ENCODE measurements around the gene ACKR3. TPM values are rescaled to one million over a fixed set of nuclear protein-coding genes. Genes with fewer than 3 reads are reported as not detected.

ACKR3 gene
- total and polyA plus RNA-seq, 2 donors (not counting 1 experiment from before 2014, with no cell fraction given), result 7.1 to 15.3 TPM

DNA sequence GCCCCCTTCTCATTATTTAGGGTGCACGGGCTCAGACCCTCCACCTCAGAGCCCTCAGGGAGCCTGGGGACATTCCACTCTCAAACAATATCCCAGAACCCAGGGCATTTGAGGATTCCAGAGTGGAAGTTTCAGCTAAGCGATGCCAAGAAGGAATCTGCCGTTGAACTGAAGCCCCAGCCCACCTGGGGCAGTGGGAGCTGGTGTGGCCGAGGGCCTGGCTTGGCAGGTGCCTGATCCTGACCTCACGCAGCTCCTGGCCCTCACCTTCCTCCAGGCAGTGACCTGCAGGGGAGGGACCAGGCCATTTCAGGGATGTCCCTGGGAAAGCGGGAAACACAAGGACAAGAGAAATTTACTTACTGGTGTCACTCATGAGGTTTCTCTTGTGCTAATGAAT is 58.2 kb downstream of the ACKR3 start:
- peaks cover 2% of the 10 kb centered on the region for H3K27me3 Mint-ChIP-seq
- DNase-seq, result no peak

DNA sequence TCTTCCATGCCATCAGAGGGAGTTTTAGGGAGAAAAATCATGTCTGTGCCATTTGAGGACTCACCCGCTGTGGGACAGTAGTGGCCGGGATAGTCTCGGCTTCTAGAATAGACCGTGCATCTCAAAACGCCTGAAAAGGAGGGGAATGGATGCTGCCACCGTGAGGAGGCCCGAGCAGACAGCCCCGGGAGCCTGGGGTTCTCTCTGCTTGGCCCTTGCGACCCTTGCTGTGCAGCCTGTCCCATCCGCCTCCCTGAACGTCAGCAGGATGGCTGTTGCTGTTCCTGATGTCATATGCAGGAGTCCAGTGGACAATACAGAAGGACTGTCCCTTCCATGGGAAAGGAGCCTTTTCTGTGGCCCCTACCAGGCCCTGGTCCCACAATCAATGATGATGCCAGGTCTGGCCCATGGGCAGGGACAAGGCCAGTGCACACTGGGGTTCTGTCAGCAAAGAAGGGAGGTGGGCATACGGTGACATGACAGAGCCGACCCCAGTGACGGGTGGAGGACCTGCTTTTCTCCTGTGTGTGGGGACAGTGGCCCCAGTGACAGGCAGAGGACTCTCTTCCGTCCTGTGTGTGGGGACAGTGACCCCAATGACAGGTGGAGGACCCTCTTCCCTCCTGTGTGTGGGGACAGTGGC is 58.8 kb downstream of the ACKR3 start:
- intact Hi-C loops (cut with micrococcal nuclease), result no loop called here
- Histone ChIP-seq H3K27me3 (replicated peaks in 1 of 4; ENCODE audit: control extremely low read depth in 1 of 4, control insufficient read depth in 3 of 4, insufficient read depth in 4 of 4, low read length in 3 of 4) (no peaks in the 10 kb centered on the region), H3K36me3 (replicated peaks in 1 of 2; ENCODE audit: control extremely low read depth in 1 of 2, control insufficient read depth in 1 of 2, extremely low read depth in 1 of 2, insufficient read depth in 2 of 2, low read length in 1 of 2) (no peaks in the 10 kb centered on the region), H3K4me3 (ENCODE audit: control extremely low read depth in 1 of 5, extremely low read depth in 1 of 5, insufficient read depth in 1 of 5, low read depth in 2 of 5, low read length in 4 of 5) (no peak overlapping the region), H2AFZ (ENCODE audit: insufficient read depth, low read depth, low read length, poor library complexity, severe bottlenecking) (no peak overlapping the region), H3K9ac (ENCODE audit: low read length) (no peak overlapping the region), H3K79me2 (ENCODE audit: control insufficient read depth, insufficient read depth, low read length) (no peaks in the 10 kb centered on the region), H4K20me1 (ENCODE audit: control insufficient read depth, insufficient read depth, low read length, poor library complexity, severe bottlenecking) (no peaks in the 10 kb centered on the region), H3K4me1 (ENCODE audit: control insufficient read depth in 2 of 2, insufficient read depth in 2 of 2, low read length in 2 of 2) (no peaks in the 10 kb centered on the region), H3K9me3 (ENCODE audit: control extremely low read depth in 1 of 3, control insufficient read depth in 2 of 3, insufficient read depth in 1 of 3, low read length in 2 of 3) (no peaks in the 10 kb centered on the region), H3K27ac (ENCODE audit: low read length in 2 of 2) (no peak overlapping the region), H3K4me2 (replicated peaks; ENCODE audit: low read depth, low read length, poor library complexity, severe bottlenecking) (no peak overlapping the region)
- TF ChIP-seq EZH2 (IDR thresholded peaks at IDR 0.05; ENCODE audit: borderline replicate concordance, insufficient read depth, low read depth, low read length, poor library complexity, severe bottlenecking), result no peak
- TF ChIP-seq, protein P1, sequence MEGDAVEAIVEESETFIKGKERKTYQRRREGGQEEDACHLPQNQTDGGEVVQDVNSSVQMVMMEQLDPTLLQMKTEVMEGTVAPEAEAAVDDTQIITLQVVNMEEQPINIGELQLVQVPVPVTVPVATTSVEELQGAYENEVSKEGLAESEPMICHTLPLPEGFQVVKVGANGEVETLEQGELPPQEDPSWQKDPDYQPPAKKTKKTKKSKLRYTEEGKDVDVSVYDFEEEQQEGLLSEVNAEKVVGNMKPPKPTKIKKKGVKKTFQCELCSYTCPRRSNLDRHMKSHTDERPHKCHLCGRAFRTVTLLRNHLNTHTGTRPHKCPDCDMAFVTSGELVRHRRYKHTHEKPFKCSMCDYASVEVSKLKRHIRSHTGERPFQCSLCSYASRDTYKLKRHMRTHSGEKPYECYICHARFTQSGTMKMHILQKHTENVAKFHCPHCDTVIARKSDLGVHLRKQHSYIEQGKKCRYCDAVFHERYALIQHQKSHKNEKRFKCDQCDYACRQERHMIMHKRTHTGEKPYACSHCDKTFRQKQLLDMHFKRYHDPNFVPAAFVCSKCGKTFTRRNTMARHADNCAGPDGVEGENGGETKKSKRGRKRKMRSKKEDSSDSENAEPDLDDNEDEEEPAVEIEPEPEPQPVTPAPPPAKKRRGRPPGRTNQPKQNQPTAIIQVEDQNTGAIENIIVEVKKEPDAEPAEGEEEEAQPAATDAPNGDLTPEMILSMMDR (IDR thresholded peaks at IDR 0.05), result no peak
- 88% methylated on average over 14 of the region's 15 CpGs for WGBS (ENCODE audit: insufficient coverage)
- no peak overlapping the region for H3K4me3 Mint-ChIP-seq
- POLR2A ChIA-PET, result no interaction called here
- H3K9me3 Mint-ChIP-seq (ENCODE audit: insufficient read depth), result no peaks in the 10 kb centered on the region
- H3K4me1 Mint-ChIP-seq, result no peaks in the 10 kb centered on the region
- CTCF ChIA-PET, result no interaction called here
- peaks cover 2% of the 10 kb centered on the region for H3K27me3 Mint-ChIP-seq
- no peak overlapping the region for H3K27ac Mint-ChIP-seq
- no peak for ATAC-seq (ENCODE audit: low read depth)
- no peak for DNase-seq

More for the DNA sequence above, 58.2 kb downstream of the ACKR3 start:
- H3K4me3 ChIP-seq (ENCODE audit: control extremely low read depth in 1 of 5, extremely low read depth in 1 of 5, insufficient read depth in 1 of 5, low read depth in 2 of 5, low read length in 4 of 5), result no peak overlapping the region
- H3K27ac Mint-ChIP-seq, result no peak overlapping the region
- no peaks in the 10 kb centered on the region for H4K20me1 ChIP-seq (ENCODE audit: control insufficient read depth, insufficient read depth, low read length, poor library complexity, severe bottlenecking)
- no peaks in the 10 kb centered on the region for H3K9me3 Mint-ChIP-seq (ENCODE audit: insufficient read depth)
- no peak overlapping the region for H3K9ac ChIP-seq (ENCODE audit: low read length)
- TF ChIP-seq, protein P1 (IDR thresholded peaks at IDR 0.05), result no peak
- no peak for TF ChIP-seq EZH2 (IDR thresholded peaks at IDR 0.05; ENCODE audit: borderline replicate concordance, insufficient read depth, low read depth, low read length, poor library complexity, severe bottlenecking)
- H3K4me1 ChIP-seq (ENCODE audit: control insufficient read depth in 2 of 2, insufficient read depth in 2 of 2, low read length in 2 of 2), result no peaks in the 10 kb centered on the region
- WGBS (ENCODE audit: insufficient coverage), result 85% methylated on average over 6 of the region's 6 CpGs
- H2AFZ ChIP-seq (ENCODE audit: insufficient read depth, low read depth, low read length, poor library complexity, severe bottlenecking), result no peak overlapping the region
- POLR2A ChIA-PET, result no interaction called here
- H3K27ac ChIP-seq (ENCODE audit: low read length in 2 of 2), result no peak overlapping the region
- no peaks in the 10 kb centered on the region for H3K9me3 ChIP-seq (ENCODE audit: control extremely low read depth in 1 of 3, control insufficient read depth in 2 of 3, insufficient read depth in 1 of 3, low read length in 2 of 3)
- H3K4me2 ChIP-seq (replicated peaks; ENCODE audit: low read depth, low read length, poor library complexity, severe bottlenecking), result no peak overlapping the region
- H3K36me3 ChIP-seq (replicated peaks in 1 of 2; ENCODE audit: control extremely low read depth in 1 of 2, control insufficient read depth in 1 of 2, extremely low read depth in 1 of 2, insufficient read depth in 2 of 2, low read length in 1 of 2), result no peaks in the 10 kb centered on the region
- CTCF ChIA-PET, result no interaction called here
- ATAC-seq (ENCODE audit: low read depth), result no peak
- intact Hi-C loops (cut with micrococcal nuclease), result no loop called here
- H3K27me3 ChIP-seq (replicated peaks in 1 of 4; ENCODE audit: control extremely low read depth in 1 of 4, control insufficient read depth in 3 of 4, insufficient read depth in 4 of 4, low read length in 3 of 4), result no peaks in the 10 kb centered on the region
- no peak overlapping the region for H3K4me3 Mint-ChIP-seq
- no peaks in the 10 kb centered on the region for H3K79me2 ChIP-seq (ENCODE audit: control insufficient read depth, insufficient read depth, low read length)
- no peaks in the 10 kb centered on the region for H3K4me1 Mint-ChIP-seq
